WTC11 (cell line): ENCODE results near the gene TSPAN9. TPM values are rescaled to one million over a fixed set of nuclear protein-coding genes. Genes with fewer than 3 reads are reported as not detected.

ENCODE experiments used
- ATAC-seq: fragments of 200-7000 bp; cut with Tn5 transposase; 2 replicates; pipeline ENCODE4 v1.10.0; 2021; ENCODE audit warnings: mild to moderate bottlenecking, moderate library complexity
- CTCF ChIA-PET: fragments of 300-600 bp; sonication (Branson Sonifier 250); formaldehyde crosslinking; loops from one replicate; lab custom pipeline; 2021; ENCODE audit warnings: antibody characterized with exemption; lab: Charles Lee
- POLR2A ChIA-PET: fragments of 350-600 bp; sonication (Branson Sonifier 250); formaldehyde crosslinking; loops from one replicate; lab custom pipeline; 2021; ENCODE audit warnings: antibody characterized with exemption; lab: Charles Lee
- DNase-seq: peaks from one replicate; pipeline ENCODE4 v3.0.0; 2021; ENCODE audit warnings: low spot score
- H3K27ac Mint-ChIP-seq: 2 replicates; pipeline ENCODE4 v1.8.0; 2021; ENCODE audit warnings: mixed read lengths
- H3K27me3 Mint-ChIP-seq: 2 replicates; pipeline ENCODE4 v1.8.0; 2021; ENCODE audit warnings: low read depth, mild to moderate bottlenecking, moderate library complexity, mixed read lengths
- H3K36me3 Mint-ChIP-seq: 2 replicates; pipeline ENCODE4 v1.8.0; 2021; ENCODE audit warnings: mixed read lengths
- H3K4me1 Mint-ChIP-seq: 2 replicates; pipeline ENCODE4 v1.8.0; 2022; ENCODE audit warnings: mixed read lengths
- H3K4me3 Mint-ChIP-seq: 2 replicates; pipeline ENCODE4 v1.8.0; 2021; ENCODE audit warnings: mild to moderate bottlenecking, moderate library complexity, mixed read lengths
- H3K9me3 Mint-ChIP-seq: 2 replicates; pipeline ENCODE4 v1.8.0; 2021; ENCODE audit warnings: mixed read lengths
- ARID4B ChIP-seq: sonication (generic); formaldehyde crosslinking; IDR thresholded peaks from 2 replicates; pipeline ENCODE4 v1.8.0; 2023; ENCODE audit warnings: missing genetic modification reagents, mild to moderate bottlenecking, borderline replicate concordance
- ATF3 ChIP-seq: sonication (generic); formaldehyde crosslinking; conservative IDR thresholded peaks from 2 replicates; pipeline ENCODE4 v1.8.1; 2022; ENCODE audit warnings: mild to moderate bottlenecking, missing genetic modification reagents
- CBFB ChIP-seq: sonication (generic); formaldehyde crosslinking; IDR thresholded peaks from 2 replicates; pipeline ENCODE4 v1.8.1; 2022; ENCODE audit warnings: mild to moderate bottlenecking, low read depth, missing genetic modification reagents
- E2F4 ChIP-seq: sonication (generic); formaldehyde crosslinking; IDR thresholded peaks from 2 replicates; pipeline ENCODE4 v1.8.1; 2022; ENCODE audit warnings: low read depth, mild to moderate bottlenecking, moderate library complexity, missing genetic modification reagents, borderline replicate concordance
- ETV6 ChIP-seq: sonication (generic); formaldehyde crosslinking; IDR thresholded peaks from 2 replicates; pipeline ENCODE4 v1.8.1; 2022; ENCODE audit warnings: mild to moderate bottlenecking, missing genetic modification reagents
- FOXP4 ChIP-seq: sonication (generic); formaldehyde crosslinking; IDR thresholded peaks from 2 replicates; pipeline ENCODE4 v1.8.0; 2022; ENCODE audit warnings: mild to moderate bottlenecking, missing genetic modification reagents
- MAX ChIP-seq: sonication (generic); formaldehyde crosslinking; IDR thresholded peaks from 2 replicates; pipeline ENCODE4 v1.8.0; 2022; ENCODE audit warnings: mild to moderate bottlenecking, missing genetic modification reagents
- MXD4 ChIP-seq: fragments of 250-450 bp; sonication (Bioruptor Pico); IDR thresholded peaks from 2 replicates; pipeline ENCODE4 v1.8.0; 2021; ENCODE audit warnings: mild to moderate bottlenecking, moderate library complexity, borderline replicate concordance
- NFE2L1 ChIP-seq: sonication (generic); formaldehyde crosslinking; IDR thresholded peaks from 2 replicates; pipeline ENCODE4 v1.8.1; 2023; ENCODE audit warnings: missing genetic modification reagents
- NR2C2 ChIP-seq: sonication (generic); formaldehyde crosslinking; IDR thresholded peaks from 2 replicates; pipeline ENCODE4 v1.8.0; 2022; ENCODE audit warnings: mild to moderate bottlenecking, missing genetic modification reagents
- TEAD1 ChIP-seq: sonication (generic); formaldehyde crosslinking; IDR thresholded peaks from 2 replicates; pipeline ENCODE4 v1.8.0; 2022; ENCODE audit warnings: mild to moderate bottlenecking, missing genetic modification reagents
- TEAD4 ChIP-seq: sonication (generic); formaldehyde crosslinking; IDR thresholded peaks from 2 replicates; pipeline ENCODE4 v1.8.0; 2022; ENCODE audit warnings: mild to moderate bottlenecking, missing genetic modification reagents
- ZNF281 ChIP-seq: sonication (generic); formaldehyde crosslinking; IDR thresholded peaks from 2 replicates; pipeline ENCODE4 v1.8.0; 2023; ENCODE audit warnings: mild to moderate bottlenecking, missing genetic modification reagents
- ZNF423 ChIP-seq: fragments of 250-450 bp; sonication (Bioruptor Pico); IDR thresholded peaks from 2 replicates; pipeline ENCODE4 v2.1.2; 2022; ENCODE audit warnings: mild to moderate bottlenecking, moderate library complexity
- ZNF671 ChIP-seq: fragments of 250-450 bp; sonication (Bioruptor Pico); IDR thresholded peaks from 2 replicates; pipeline ENCODE4 v1.8.0; 2021; ENCODE audit warnings: mild to moderate bottlenecking
- total RNA-seq: library from RNA; stranded (reverse); gene quantifications from 3 replicates; pipeline ENCODE4 v1.2.3, GENCODE V29; 2021
- TF ChIP-seq, protein P1 (sequence below): sonication (generic); formaldehyde crosslinking; IDR thresholded peaks from 2 replicates; pipeline ENCODE4 v1.8.0; 2023; ENCODE audit warnings: missing genetic modification reagents
- TF ChIP-seq, protein P2 (sequence below): sonication (generic); formaldehyde crosslinking; IDR thresholded peaks from 2 replicates; pipeline ENCODE4 v1.8.0; 2022; ENCODE audit warnings: mild to moderate bottlenecking, missing genetic modification reagents

The TSPAN9 gene
- total RNA-seq, 1 experiment from 2014 or later, result 27.6 TPM

- ATAC-seq, result no peak
- no peak for DNase-seq
- no peak overlapping the region for H3K4me3 Mint-ChIP-seq
- TF ChIP-seq NR2C2 (CRISPR knock-in tag) (no peak), FOXP4 (CRISPR knock-in tag) (no peak), MAX (CRISPR knock-in tag) (no peak), MXD4 (CRISPR knock-in tag) (no peak), ATF3 (no peak), ZNF281 (CRISPR knock-in tag) (no peak), CBFB (CRISPR knock-in tag) (no peak), TEAD1 (CRISPR knock-in tag) (no peak), ARID4B (CRISPR knock-in tag) (no peak), NFE2L1 (CRISPR knock-in tag) (no peak), ZNF671 (CRISPR knock-in tag) (no peak), TEAD4 (no peak), ETV6 (CRISPR knock-in tag) (no peak), E2F4 (CRISPR knock-in tag) (no peak), ZNF423 (CRISPR knock-in tag) (no peak)
- TF ChIP-seq, protein P1, sequence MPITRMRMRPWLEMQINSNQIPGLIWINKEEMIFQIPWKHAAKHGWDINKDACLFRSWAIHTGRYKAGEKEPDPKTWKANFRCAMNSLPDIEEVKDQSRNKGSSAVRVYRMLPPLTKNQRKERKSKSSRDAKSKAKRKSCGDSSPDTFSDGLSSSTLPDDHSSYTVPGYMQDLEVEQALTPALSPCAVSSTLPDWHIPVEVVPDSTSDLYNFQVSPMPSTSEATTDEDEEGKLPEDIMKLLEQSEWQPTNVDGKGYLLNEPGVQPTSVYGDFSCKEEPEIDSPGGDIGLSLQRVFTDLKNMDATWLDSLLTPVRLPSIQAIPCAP, result no peak
- TF ChIP-seq, protein P2, sequence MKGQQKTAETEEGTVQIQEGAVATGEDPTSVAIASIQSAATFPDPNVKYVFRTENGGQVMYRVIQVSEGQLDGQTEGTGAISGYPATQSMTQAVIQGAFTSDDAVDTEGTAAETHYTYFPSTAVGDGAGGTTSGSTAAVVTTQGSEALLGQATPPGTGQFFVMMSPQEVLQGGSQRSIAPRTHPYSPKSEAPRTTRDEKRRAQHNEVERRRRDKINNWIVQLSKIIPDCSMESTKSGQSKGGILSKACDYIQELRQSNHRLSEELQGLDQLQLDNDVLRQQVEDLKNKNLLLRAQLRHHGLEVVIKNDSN, result no peak
- no peaks in the 10 kb centered on the region for H3K27me3 Mint-ChIP-seq
- CTCF ChIA-PET, result interaction anchor here (1.3 kb wide), 2 partner anchors 17 to 21 kb away, joined by 3 to 6 read pairs; no protein-coding TSS in a partner anchor
- H3K9me3 Mint-ChIP-seq, result no peaks in the 10 kb centered on the region
- no peaks in the 10 kb centered on the region for H3K36me3 Mint-ChIP-seq
- POLR2A ChIA-PET, result no interaction called here
- no peaks in the 10 kb centered on the region for H3K4me1 Mint-ChIP-seq
- H3K27ac Mint-ChIP-seq, result no peak overlapping the region
Observed at GRCh38 chr12:3320881-3321509, 243.8 kb downstream of the TSPAN9 start.
